Body of pancreas (tissue), 4 donors: Measurements from ENCODE around the gene QRFP.

Experiments
- CTCF ChIP-seq, 7 experiments: fragments of 450-650 bp in 4 of 7; fragments of 200-600 bp in 3 of 7; sonication (generic) in 3 of 7; IDR thresholded peaks; one replicate each; pipeline ENCODE4 v1.5.1; 2016 to 2019; ENCODE audit warnings: antibody characterized with exemption in 7 of 7
- POLR2A ChIP-seq, 3 donors: fragments of 450-650 bp; IDR thresholded peaks; one replicate each; pipeline ENCODE4 v1.6.1; 2016; ENCODE audit warnings: antibody characterized with exemption in 3 of 3, mild to moderate bottlenecking in 2 of 3

DNA sequence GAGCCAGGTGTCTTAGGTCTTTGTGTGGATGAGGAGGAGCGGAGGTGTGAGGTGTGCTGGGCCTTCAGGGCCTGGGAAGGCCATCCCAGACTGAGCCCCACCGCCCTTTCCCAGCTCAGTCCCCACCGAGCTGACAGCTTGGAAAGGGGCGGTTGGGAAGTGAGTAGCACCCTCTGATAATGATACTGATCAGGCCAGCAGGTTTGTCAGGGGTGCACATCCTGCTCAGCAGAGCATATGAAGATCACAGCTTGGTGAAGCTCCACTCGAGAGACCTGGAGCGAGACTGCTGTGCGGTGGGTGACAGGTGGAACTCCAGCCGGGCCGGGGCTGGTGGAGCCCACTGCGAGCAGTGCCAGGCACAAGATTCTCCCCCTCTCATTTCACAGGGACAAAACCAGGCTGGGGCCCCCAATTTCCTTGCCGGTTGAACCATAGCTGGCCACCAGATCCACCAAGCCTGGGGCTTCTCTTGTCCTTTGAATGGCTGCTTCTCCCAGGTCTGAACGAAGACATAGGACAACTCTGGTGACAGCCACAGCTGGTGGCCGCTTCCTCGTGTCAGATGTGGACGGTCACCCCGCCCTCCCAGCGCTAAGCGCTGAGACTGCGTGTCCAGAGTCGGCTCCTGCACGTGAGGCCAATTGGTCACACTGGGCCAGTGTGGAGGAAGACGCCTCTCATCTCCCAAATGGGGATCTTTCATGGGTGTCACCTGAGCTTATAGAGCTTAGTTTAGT lies 8.3 kb downstream of the QRFP start:
- TF ChIP-seq CTCF (IDR thresholded peaks at IDR 0.05) (no peak), POLR2A (IDR thresholded peaks at IDR 0.05) (no peak)
